ENCODE results near the gene IFNAR1.
A peak's percentile ranks its signal among the peaks of the same experiment; 100 is the strongest.

Gene IFNAR1

GRCh38 chr21:33350676-33351075, 25.9 kb downstream of the IFNAR1 start:
- DNase-seq: no peak

GRCh38 chr21:33355355-33355754, 30.6 kb downstream of the IFNAR1 start:
- DNase-seq: no peak

GRCh38 chr21:33355996-33356395, 31.2 kb downstream of the IFNAR1 start:
- no peak for DNase-seq

GRCh38 chr21:33357177-33357576, 32.4 kb downstream of the IFNAR1 start:
- DNase-seq: no peak

GRCh38 chr21:33359446-33359845, 34.7 kb downstream of the IFNAR1 start:
- DNase-seq: no peak

GRCh38 chr21:33360281-33360680, 35.5 kb downstream of the IFNAR1 start:
- DNase-seq: peak in 1 of 4 experiments; percentile 52

GRCh38 chr21:33360881-33361602, 36.3 kb downstream of the IFNAR1 start:
- peak; percentile 71 to 84 (median 74) for DNase-seq

- DNase-seq: peak; percentile 44 to 66 (median 64)
These were observed 37.3 kb downstream of the IFNAR1 start for GRCh38 chr21:33362044-33362555.

- DNase-seq: peak; percentile 68 to 90 (median 80)
These were observed 39.3 kb downstream of the IFNAR1 start for GRCh38 chr21:33363911-33364609.

- no peak for DNase-seq
These were observed 40.1 kb downstream of the IFNAR1 start for GRCh38 chr21:33364830-33365229.

GRCh38 chr21:33367309-33367973, 42.7 kb downstream of the IFNAR1 start:
- no peak for DNase-seq

- DNase-seq: no peak
These were observed 43.4 kb downstream of the IFNAR1 start for GRCh38 chr21:33368124-33368523.

GRCh38 chr21:33368576-33368975, 43.8 kb downstream of the IFNAR1 start:
- DNase-seq: no peak

- no peak for DNase-seq
These were observed 44.8 kb downstream of the IFNAR1 start for GRCh38 chr21:33369586-33369985.

GRCh38 chr21:33370305-33370704, 45.5 kb downstream of the IFNAR1 start:
- no peak for DNase-seq

GRCh38 chr21:33371366-33371765, 46.6 kb downstream of the IFNAR1 start:
- peak in 2 of 4 experiments; percentile 22 to 38 for DNase-seq

GRCh38 chr21:33372582-33372981, 47.8 kb downstream of the IFNAR1 start:
- no peak for DNase-seq

- no peak for DNase-seq
These were observed 48.7 kb downstream of the IFNAR1 start for GRCh38 chr21:33373451-33373850.

- peak in 3 of 4 experiments; percentile 49 to 80 (median 79) for DNase-seq
These were observed 49.3 kb downstream of the IFNAR1 start for GRCh38 chr21:33374080-33374449.

- peak; percentile 71 to 95 (median 86) for DNase-seq
These were observed 49.8 kb downstream of the IFNAR1 start for GRCh38 chr21:33374450-33375096.

- no peak for DNase-seq
These were observed 50.4 kb downstream of the IFNAR1 start for GRCh38 chr21:33375101-33375644.

- no peak for DNase-seq
These were observed 52.6 kb downstream of the IFNAR1 start for GRCh38 chr21:33377221-33377920.

Data from suppressor macrophage (primary cell).